ENCODE data around the gene PALLD. TPM values are rescaled to one million over a fixed set of nuclear protein-coding genes. Genes with fewer than 3 reads are reported as not detected.

PALLD gene
- total RNA-seq, 1 experiment from 2014 or later = 23.7 TPM

GRCh38 chr4:168737806-168738172 lies 240.9 kb downstream of the PALLD start:
- DNase-seq (ENCODE audit: low spot score) (no peak), ATAC-seq (no peak)
- Mint-ChIP-seq H3K9me3 (no peaks in the 10 kb centered on the region), H3K27ac (peak overlapping the region; percentile 25; the same call in 1 of the 2 replicates), H3K27me3 (ENCODE audit: low read depth) (no peaks in the 10 kb centered on the region; the same call in 1 of the 2 replicates), H3K36me3 (no peaks in the 10 kb centered on the region), H3K4me1 (peaks cover 35% of the 10 kb centered on the region), H3K4me3 (no peak overlapping the region)
- ChIA-PET POLR2A (no interaction called here), CTCF (interaction anchor here (1.7 kb wide), 1 partner anchor 184 kb away, joined by 4 read pairs; no protein-coding TSS in a partner anchor)
- TF ChIP-seq NR2C2 (CRISPR knock-in tag; IDR thresholded peaks at IDR 0.05) = no peak
- no peak for TF ChIP-seq FOXP1 (CRISPR knock-in tag; IDR thresholded peaks at IDR 0.05; ENCODE audit: borderline replicate concordance)
- TF ChIP-seq, protein P1, sequence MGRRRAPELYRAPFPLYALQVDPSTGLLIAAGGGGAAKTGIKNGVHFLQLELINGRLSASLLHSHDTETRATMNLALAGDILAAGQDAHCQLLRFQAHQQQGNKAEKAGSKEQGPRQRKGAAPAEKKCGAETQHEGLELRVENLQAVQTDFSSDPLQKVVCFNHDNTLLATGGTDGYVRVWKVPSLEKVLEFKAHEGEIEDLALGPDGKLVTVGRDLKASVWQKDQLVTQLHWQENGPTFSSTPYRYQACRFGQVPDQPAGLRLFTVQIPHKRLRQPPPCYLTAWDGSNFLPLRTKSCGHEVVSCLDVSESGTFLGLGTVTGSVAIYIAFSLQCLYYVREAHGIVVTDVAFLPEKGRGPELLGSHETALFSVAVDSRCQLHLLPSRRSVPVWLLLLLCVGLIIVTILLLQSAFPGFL (CRISPR knock-in tag; IDR thresholded peaks at IDR 0.05; ENCODE audit: borderline replicate concordance) = no peak
- no peak for TF ChIP-seq FOXP4 (CRISPR knock-in tag; IDR thresholded peaks at IDR 0.05)
- TF ChIP-seq ZNF138 (CRISPR knock-in tag; conservative IDR thresholded peaks at IDR 0.05) = no peak
- TF ChIP-seq ZNF512 (CRISPR knock-in tag; IDR thresholded peaks at IDR 0.05; ENCODE audit: borderline replicate concordance) = no peak
- TF ChIP-seq NFATC4 (CRISPR knock-in tag; IDR thresholded peaks at IDR 0.05) = no peak

- H3K36me3 Mint-ChIP-seq = no peaks in the 10 kb centered on the region
- H3K4me3 Mint-ChIP-seq = no peak overlapping the region
- no peaks in the 10 kb centered on the region for H3K9me3 Mint-ChIP-seq
- ChIA-PET POLR2A (no interaction called here), CTCF (no interaction called here)
- ATAC-seq (no peak), DNase-seq (ENCODE audit: low spot score) (no peak)
- no peak overlapping the region for H3K27ac Mint-ChIP-seq
- H3K27me3 Mint-ChIP-seq (ENCODE audit: low read depth) = peaks cover 4% of the 10 kb centered on the region
- TF ChIP-seq MXD4 (CRISPR knock-in tag; IDR thresholded peaks at IDR 0.05; ENCODE audit: borderline replicate concordance) = no peak
- H3K4me1 Mint-ChIP-seq = peaks cover 35% of the 10 kb centered on the region
Measured at GRCh38 chr4:168739886-168740285, 243.0 kb downstream of the PALLD start.

- Mint-ChIP-seq H3K4me1 (peaks cover 27% of the 10 kb centered on the region), H3K9me3 (no peaks in the 10 kb centered on the region), H3K27ac (no peak overlapping the region), H3K36me3 (no peaks in the 10 kb centered on the region), H3K4me3 (no peak overlapping the region), H3K27me3 (ENCODE audit: low read depth) (peaks cover 4% of the 10 kb centered on the region)
- no peak for ATAC-seq
- ChIA-PET POLR2A (no interaction called here), CTCF (no interaction called here)
- DNase-seq (ENCODE audit: low spot score) = no peak
- TF ChIP-seq ARID4B (CRISPR knock-in tag; IDR thresholded peaks at IDR 0.05; ENCODE audit: borderline replicate concordance) = no peak
- no peak for TF ChIP-seq FOXJ3 (CRISPR knock-in tag; IDR thresholded peaks at IDR 0.05; ENCODE audit: borderline replicate concordance)
- no peak for TF ChIP-seq RORB (CRISPR knock-in tag; IDR thresholded peaks at IDR 0.05)
- no peak for TF ChIP-seq ZSCAN18 (CRISPR knock-in tag; IDR thresholded peaks at IDR 0.05)
- TF ChIP-seq, protein P1 (CRISPR knock-in tag; IDR thresholded peaks at IDR 0.05; ENCODE audit: borderline replicate concordance) = no peak
- TF ChIP-seq, protein P2, sequence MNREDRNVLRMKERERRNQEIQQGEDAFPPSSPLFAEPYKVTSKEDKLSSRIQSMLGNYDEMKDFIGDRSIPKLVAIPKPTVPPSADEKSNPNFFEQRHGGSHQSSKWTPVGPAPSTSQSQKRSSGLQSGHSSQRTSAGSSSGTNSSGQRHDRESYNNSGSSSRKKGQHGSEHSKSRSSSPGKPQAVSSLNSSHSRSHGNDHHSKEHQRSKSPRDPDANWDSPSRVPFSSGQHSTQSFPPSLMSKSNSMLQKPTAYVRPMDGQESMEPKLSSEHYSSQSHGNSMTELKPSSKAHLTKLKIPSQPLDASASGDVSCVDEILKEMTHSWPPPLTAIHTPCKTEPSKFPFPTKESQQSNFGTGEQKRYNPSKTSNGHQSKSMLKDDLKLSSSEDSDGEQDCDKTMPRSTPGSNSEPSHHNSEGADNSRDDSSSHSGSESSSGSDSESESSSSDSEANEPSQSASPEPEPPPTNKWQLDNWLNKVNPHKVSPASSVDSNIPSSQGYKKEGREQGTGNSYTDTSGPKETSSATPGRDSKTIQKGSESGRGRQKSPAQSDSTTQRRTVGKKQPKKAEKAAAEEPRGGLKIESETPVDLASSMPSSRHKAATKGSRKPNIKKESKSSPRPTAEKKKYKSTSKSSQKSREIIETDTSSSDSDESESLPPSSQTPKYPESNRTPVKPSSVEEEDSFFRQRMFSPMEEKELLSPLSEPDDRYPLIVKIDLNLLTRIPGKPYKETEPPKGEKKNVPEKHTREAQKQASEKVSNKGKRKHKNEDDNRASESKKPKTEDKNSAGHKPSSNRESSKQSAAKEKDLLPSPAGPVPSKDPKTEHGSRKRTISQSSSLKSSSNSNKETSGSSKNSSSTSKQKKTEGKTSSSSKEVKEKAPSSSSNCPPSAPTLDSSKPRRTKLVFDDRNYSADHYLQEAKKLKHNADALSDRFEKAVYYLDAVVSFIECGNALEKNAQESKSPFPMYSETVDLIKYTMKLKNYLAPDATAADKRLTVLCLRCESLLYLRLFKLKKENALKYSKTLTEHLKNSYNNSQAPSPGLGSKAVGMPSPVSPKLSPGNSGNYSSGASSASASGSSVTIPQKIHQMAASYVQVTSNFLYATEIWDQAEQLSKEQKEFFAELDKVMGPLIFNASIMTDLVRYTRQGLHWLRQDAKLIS (CRISPR knock-in tag; IDR thresholded peaks at IDR 0.05; ENCODE audit: borderline replicate concordance) = no peak
- no peak for TF ChIP-seq OVOL2 (CRISPR knock-in tag; IDR thresholded peaks at IDR 0.05; ENCODE audit: borderline replicate concordance)
- no peak for TF ChIP-seq SMAD3 (CRISPR knock-in tag; IDR thresholded peaks at IDR 0.05; ENCODE audit: borderline replicate concordance)
- TF ChIP-seq MYBL2 (CRISPR knock-in tag; IDR thresholded peaks at IDR 0.05) = no peak
Measured at GRCh38 chr4:168740691-168741090, 243.8 kb downstream of the PALLD start.

All from WTC11 (cell line).